Stimulated activated naive CD8-positive, alpha-beta T cell treated with anti-CD3 and anti-CD28 coated beads, Interleukin-15, Interleukin-2, amounts not matched to agents 100 ng/mL and 50 ng/mL, for 24 hours (primary cell): ENCODE results near the gene MIB1.

ENCODE experiments used
- H3K27ac Mint-ChIP-seq: one replicate; pipeline ENCODE4 v1.8.0; 2021; ENCODE audit warnings: mild to moderate bottlenecking, mixed read lengths
- H3K27me3 Mint-ChIP-seq: one replicate; pipeline ENCODE4 v1.8.0; 2021; ENCODE audit warnings: mixed read lengths
- H3K36me3 Mint-ChIP-seq: one replicate; pipeline ENCODE4 v1.8.0; 2021; ENCODE audit warnings: low read depth, mixed read lengths
- H3K4me1 Mint-ChIP-seq: one replicate; pipeline ENCODE4 v1.8.0; 2021; ENCODE audit warnings: low read depth, mixed read lengths
- H3K4me3 Mint-ChIP-seq: one replicate; pipeline ENCODE4 v1.8.0; 2021; ENCODE audit warnings: mild to moderate bottlenecking, mixed read lengths
- H3K9me3 Mint-ChIP-seq: one replicate; pipeline ENCODE4 v1.8.0; 2021; ENCODE audit warnings: mixed read lengths

Gene MIB1

GRCh38 chr18:21858544-21858943 lies 118.0 kb downstream of the MIB1 start:
- H3K27ac Mint-ChIP-seq, result no peak overlapping the region
- H3K36me3 Mint-ChIP-seq, result peaks cover 49% of the 10 kb centered on the region
- no peak overlapping the region for H3K4me3 Mint-ChIP-seq
- peaks cover 8% of the 10 kb centered on the region for H3K4me1 Mint-ChIP-seq
- H3K27me3 Mint-ChIP-seq, result no peaks in the 10 kb centered on the region
- no peaks in the 10 kb centered on the region for H3K9me3 Mint-ChIP-seq

- no peaks in the 10 kb centered on the region for H3K4me1 Mint-ChIP-seq
- peaks cover 27% of the 10 kb centered on the region for H3K36me3 Mint-ChIP-seq
- H3K27ac Mint-ChIP-seq, result no peak overlapping the region
- no peak overlapping the region for H3K4me3 Mint-ChIP-seq
- H3K9me3 Mint-ChIP-seq, result no peaks in the 10 kb centered on the region
- H3K27me3 Mint-ChIP-seq, result no peaks in the 10 kb centered on the region
These were observed 123.8 kb downstream of the MIB1 start for GRCh38 chr18:21864386-21864785.

GRCh38 chr18:21865043-21865442 lies 124.5 kb downstream of the MIB1 start:
- Mint-ChIP-seq H3K27ac (no peak overlapping the region), H3K4me3 (no peak overlapping the region), H3K9me3 (no peaks in the 10 kb centered on the region), H3K36me3 (peaks cover 22% of the 10 kb centered on the region), H3K4me1 (no peaks in the 10 kb centered on the region), H3K27me3 (no peaks in the 10 kb centered on the region)

- H3K27me3 Mint-ChIP-seq, result no peaks in the 10 kb centered on the region
- H3K4me1 Mint-ChIP-seq, result no peaks in the 10 kb centered on the region
- H3K27ac Mint-ChIP-seq, result no peak overlapping the region
- peaks cover 13% of the 10 kb centered on the region for H3K36me3 Mint-ChIP-seq
- H3K9me3 Mint-ChIP-seq, result peaks cover 5% of the 10 kb centered on the region
- no peak overlapping the region for H3K4me3 Mint-ChIP-seq
These were observed 128.2 kb downstream of the MIB1 start for GRCh38 chr18:21868770-21869169.

GRCh38 chr18:21889570-21889969 lies 149.0 kb downstream of the MIB1 start:
- Mint-ChIP-seq H3K4me1 (no peaks in the 10 kb centered on the region), H3K36me3 (no peaks in the 10 kb centered on the region), H3K9me3 (peaks cover 3% of the 10 kb centered on the region), H3K27me3 (peaks cover 20% of the 10 kb centered on the region), H3K4me3 (no peak overlapping the region), H3K27ac (no peak overlapping the region)

- no peak overlapping the region for H3K4me3 Mint-ChIP-seq
- no peaks in the 10 kb centered on the region for H3K9me3 Mint-ChIP-seq
- H3K27me3 Mint-ChIP-seq, result peaks cover 24% of the 10 kb centered on the region
- H3K27ac Mint-ChIP-seq, result no peak overlapping the region
- H3K36me3 Mint-ChIP-seq, result no peaks in the 10 kb centered on the region
- peaks cover 4% of the 10 kb centered on the region for H3K4me1 Mint-ChIP-seq
These were observed 154.2 kb downstream of the MIB1 start for GRCh38 chr18:21894619-21895367.

- no peak overlapping the region for H3K27ac Mint-ChIP-seq
- H3K4me1 Mint-ChIP-seq, result peaks cover 4% of the 10 kb centered on the region
- peaks cover 11% of the 10 kb centered on the region for H3K27me3 Mint-ChIP-seq
- H3K4me3 Mint-ChIP-seq, result no peak overlapping the region
- no peaks in the 10 kb centered on the region for H3K9me3 Mint-ChIP-seq
- no peaks in the 10 kb centered on the region for H3K36me3 Mint-ChIP-seq
These were observed 156.2 kb downstream of the MIB1 start for GRCh38 chr18:21896732-21897336.

GRCh38 chr18:21897811-21898210 lies 157.2 kb downstream of the MIB1 start:
- Mint-ChIP-seq H3K4me1 (peaks cover 4% of the 10 kb centered on the region), H3K27ac (no peak overlapping the region), H3K9me3 (no peaks in the 10 kb centered on the region), H3K4me3 (no peak overlapping the region), H3K36me3 (no peaks in the 10 kb centered on the region), H3K27me3 (peaks cover 11% of the 10 kb centered on the region)

- H3K36me3 Mint-ChIP-seq, result no peaks in the 10 kb centered on the region
- no peaks in the 10 kb centered on the region for H3K9me3 Mint-ChIP-seq
- H3K4me3 Mint-ChIP-seq, result no peak overlapping the region
- peaks cover 4% of the 10 kb centered on the region for H3K4me1 Mint-ChIP-seq
- peaks cover 11% of the 10 kb centered on the region for H3K27me3 Mint-ChIP-seq
- H3K27ac Mint-ChIP-seq, result no peak overlapping the region
These were observed 160.2 kb downstream of the MIB1 start for GRCh38 chr18:21900605-21901352.

GRCh38 chr18:21901423-21901945 lies 160.9 kb downstream of the MIB1 start:
- peaks cover 11% of the 10 kb centered on the region for H3K27me3 Mint-ChIP-seq
- no peak overlapping the region for H3K27ac Mint-ChIP-seq

GRCh38 chr18:21903709-21904108 lies 163.1 kb downstream of the MIB1 start:
- no peak overlapping the region for H3K27ac Mint-ChIP-seq
- no peaks in the 10 kb centered on the region for H3K9me3 Mint-ChIP-seq
- no peak overlapping the region for H3K4me3 Mint-ChIP-seq
- no peaks in the 10 kb centered on the region for H3K36me3 Mint-ChIP-seq
- H3K27me3 Mint-ChIP-seq, result peaks cover 6% of the 10 kb centered on the region
- no peaks in the 10 kb centered on the region for H3K4me1 Mint-ChIP-seq

More at GRCh38 chr18:21901423-21901945, 160.9 kb downstream of the MIB1 start:
- peaks cover 4% of the 10 kb centered on the region for H3K4me1 Mint-ChIP-seq
- no peaks in the 10 kb centered on the region for H3K36me3 Mint-ChIP-seq
- no peak overlapping the region for H3K4me3 Mint-ChIP-seq
- no peaks in the 10 kb centered on the region for H3K9me3 Mint-ChIP-seq

GRCh38 chr18:21904856-21905255 lies 164.3 kb downstream of the MIB1 start:
- Mint-ChIP-seq H3K27me3 (peaks cover 7% of the 10 kb centered on the region), H3K4me1 (no peaks in the 10 kb centered on the region), H3K36me3 (no peaks in the 10 kb centered on the region), H3K9me3 (no peaks in the 10 kb centered on the region), H3K4me3 (no peak overlapping the region), H3K27ac (no peak overlapping the region)

GRCh38 chr18:21907451-21907850 lies 166.9 kb downstream of the MIB1 start:
- Mint-ChIP-seq H3K4me1 (no peaks in the 10 kb centered on the region), H3K9me3 (no peaks in the 10 kb centered on the region), H3K36me3 (no peaks in the 10 kb centered on the region), H3K27ac (no peak overlapping the region), H3K4me3 (no peak overlapping the region), H3K27me3 (peaks cover 9% of the 10 kb centered on the region)

GRCh38 chr18:21908711-21909110 lies 168.1 kb downstream of the MIB1 start:
- peaks cover 9% of the 10 kb centered on the region for H3K27me3 Mint-ChIP-seq
- H3K36me3 Mint-ChIP-seq, result no peaks in the 10 kb centered on the region
- H3K4me1 Mint-ChIP-seq, result no peaks in the 10 kb centered on the region
- H3K4me3 Mint-ChIP-seq, result no peak overlapping the region
- H3K9me3 Mint-ChIP-seq, result no peaks in the 10 kb centered on the region
- H3K27ac Mint-ChIP-seq, result no peak overlapping the region

GRCh38 chr18:21910906-21911305 lies 170.3 kb downstream of the MIB1 start:
- H3K4me1 Mint-ChIP-seq, result no peaks in the 10 kb centered on the region
- H3K4me3 Mint-ChIP-seq, result no peak overlapping the region
- H3K27me3 Mint-ChIP-seq, result peaks cover 18% of the 10 kb centered on the region
- H3K36me3 Mint-ChIP-seq, result no peaks in the 10 kb centered on the region
- H3K27ac Mint-ChIP-seq, result no peak overlapping the region
- no peaks in the 10 kb centered on the region for H3K9me3 Mint-ChIP-seq
